Measurements from ENCODE around the gene OGFOD2. TPM values are rescaled to one million over a fixed set of nuclear protein-coding genes. Genes with fewer than 3 reads are reported as not detected.
A peak's percentile ranks its signal among the peaks of the same experiment; 100 is the strongest.

OGFOD2 gene
- total and polyA plus RNA-seq, 10 donors: 9.5 to 32.3 (median 20.5) TPM

DNA sequence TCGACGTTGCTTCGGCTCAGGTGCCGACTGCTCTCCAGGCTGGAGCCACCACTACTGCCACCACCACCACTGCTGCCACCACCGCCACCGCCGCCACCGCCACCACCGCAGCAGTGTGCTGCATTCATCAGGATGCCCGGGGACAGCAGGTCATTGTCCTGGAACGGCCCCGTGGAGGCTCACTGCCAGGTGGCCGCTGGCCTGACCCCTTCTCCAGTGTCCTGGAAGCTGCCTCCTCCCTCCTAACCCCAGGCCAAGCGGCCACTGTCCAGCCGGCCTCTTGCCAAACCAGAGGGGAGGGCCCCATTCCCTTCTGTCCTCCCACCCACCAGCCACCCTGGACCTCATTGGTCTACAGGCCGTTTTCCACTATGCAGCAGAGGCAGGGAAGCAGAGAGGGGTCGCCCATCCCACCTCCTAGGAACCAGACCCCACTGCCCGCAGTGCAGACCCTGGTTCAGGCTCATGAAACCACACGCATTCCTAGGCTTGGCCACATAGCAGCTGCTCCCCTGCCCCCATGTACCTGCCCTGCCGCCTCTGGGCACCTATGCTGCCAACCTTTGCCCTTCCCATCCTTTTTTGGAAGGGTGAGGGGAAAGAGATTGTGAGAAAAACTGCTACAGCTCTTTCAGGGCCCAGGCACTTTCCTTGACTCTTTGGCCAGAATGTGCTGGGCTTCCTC is 20.6 kb downstream of the OGFOD2 start:
- 68 to 92% (median 88%) methylated on average over 17 to 20 of the region's 20 CpGs for WGBS, 5 donors

DNA sequence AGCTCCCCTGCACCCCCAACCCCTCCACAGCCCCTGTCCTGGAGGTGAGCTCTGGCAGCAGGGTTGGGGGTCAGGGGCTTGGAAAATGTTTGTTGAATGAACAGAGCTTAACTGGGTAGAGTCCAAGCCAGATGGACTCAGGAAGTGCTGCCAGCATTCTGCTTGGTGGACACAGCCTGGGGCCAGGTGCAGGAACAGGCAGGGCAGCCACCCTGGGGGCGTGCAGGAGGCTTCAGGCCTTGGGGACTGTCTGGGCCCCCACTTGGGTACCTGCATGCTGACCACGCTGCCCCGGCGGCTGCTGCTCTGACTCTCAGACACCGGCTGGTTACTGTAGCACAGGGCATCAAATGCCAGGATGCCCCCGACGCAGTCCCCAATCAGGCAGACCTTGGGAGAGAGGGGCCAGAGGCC is 21.2 kb downstream of the OGFOD2 start:
- H3K27ac ChIP-seq: no peak overlapping the region
- 86 to 97% (median 92%) methylated on average over 7 of the region's 7 CpGs; no CpG with 5 or more reads in 1 of the 5 donors for WGBS, 5 donors
- no peaks in the 10 kb centered on the region for H3K9me3 ChIP-seq
- peaks cover 0 to 6% (median 0%) of the 10 kb centered on the region in 6 donors for H3K4me1 ChIP-seq
- H3K4me3 ChIP-seq: no peak overlapping the region
- intact Hi-C loops (cut with DNase I; ENCODE audit: low total_unique reads): no loop called here
- TF ChIP-seq, protein P1, sequence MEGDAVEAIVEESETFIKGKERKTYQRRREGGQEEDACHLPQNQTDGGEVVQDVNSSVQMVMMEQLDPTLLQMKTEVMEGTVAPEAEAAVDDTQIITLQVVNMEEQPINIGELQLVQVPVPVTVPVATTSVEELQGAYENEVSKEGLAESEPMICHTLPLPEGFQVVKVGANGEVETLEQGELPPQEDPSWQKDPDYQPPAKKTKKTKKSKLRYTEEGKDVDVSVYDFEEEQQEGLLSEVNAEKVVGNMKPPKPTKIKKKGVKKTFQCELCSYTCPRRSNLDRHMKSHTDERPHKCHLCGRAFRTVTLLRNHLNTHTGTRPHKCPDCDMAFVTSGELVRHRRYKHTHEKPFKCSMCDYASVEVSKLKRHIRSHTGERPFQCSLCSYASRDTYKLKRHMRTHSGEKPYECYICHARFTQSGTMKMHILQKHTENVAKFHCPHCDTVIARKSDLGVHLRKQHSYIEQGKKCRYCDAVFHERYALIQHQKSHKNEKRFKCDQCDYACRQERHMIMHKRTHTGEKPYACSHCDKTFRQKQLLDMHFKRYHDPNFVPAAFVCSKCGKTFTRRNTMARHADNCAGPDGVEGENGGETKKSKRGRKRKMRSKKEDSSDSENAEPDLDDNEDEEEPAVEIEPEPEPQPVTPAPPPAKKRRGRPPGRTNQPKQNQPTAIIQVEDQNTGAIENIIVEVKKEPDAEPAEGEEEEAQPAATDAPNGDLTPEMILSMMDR (IDR thresholded peaks at IDR 0.05 in 8 of 11, conservative IDR thresholded peaks at IDR 0.05 in 3 of 11): no peak
- no peak for TF ChIP-seq POLR2A (IDR thresholded peaks at IDR 0.05)
- no peak for TF ChIP-seq POLR2AphosphoS5 (IDR thresholded peaks at IDR 0.05)
- H3K27me3 ChIP-seq (replicated peaks in 1 of 7): no peaks in the 10 kb centered on the region
- peaks cover 0 to 46% (median 5%) of the 10 kb centered on the region in 6 donors for H3K36me3 ChIP-seq
- peak; percentile 47 for DNase-seq

More for the DNA sequence above, 20.6 kb downstream of the OGFOD2 start:
- intact Hi-C loops (cut with DNase I; ENCODE audit: low total_unique reads): no loop called here
- Histone ChIP-seq H3K27me3 (replicated peaks in 1 of 7) (no peaks in the 10 kb centered on the region), H3K4me3 (no peak overlapping the region), H3K4me1 (peaks cover 0 to 6% (median 0%) of the 10 kb centered on the region in 6 donors), H3K36me3 (peaks cover 0 to 45% (median 5%) of the 10 kb centered on the region in 6 donors), H3K9me3 (no peaks in the 10 kb centered on the region), H3K27ac (no peak overlapping the region)
- peak; percentile 56 for DNase-seq
- TF ChIP-seq POLR2AphosphoS5 (IDR thresholded peaks at IDR 0.05) (peak; percentile 18 to 79 (median 75)), POLR2A (IDR thresholded peaks at IDR 0.05) (no peak)
- TF ChIP-seq, protein P1 (IDR thresholded peaks at IDR 0.05 in 8 of 11, conservative IDR thresholded peaks at IDR 0.05 in 3 of 11): no peak

DNA sequence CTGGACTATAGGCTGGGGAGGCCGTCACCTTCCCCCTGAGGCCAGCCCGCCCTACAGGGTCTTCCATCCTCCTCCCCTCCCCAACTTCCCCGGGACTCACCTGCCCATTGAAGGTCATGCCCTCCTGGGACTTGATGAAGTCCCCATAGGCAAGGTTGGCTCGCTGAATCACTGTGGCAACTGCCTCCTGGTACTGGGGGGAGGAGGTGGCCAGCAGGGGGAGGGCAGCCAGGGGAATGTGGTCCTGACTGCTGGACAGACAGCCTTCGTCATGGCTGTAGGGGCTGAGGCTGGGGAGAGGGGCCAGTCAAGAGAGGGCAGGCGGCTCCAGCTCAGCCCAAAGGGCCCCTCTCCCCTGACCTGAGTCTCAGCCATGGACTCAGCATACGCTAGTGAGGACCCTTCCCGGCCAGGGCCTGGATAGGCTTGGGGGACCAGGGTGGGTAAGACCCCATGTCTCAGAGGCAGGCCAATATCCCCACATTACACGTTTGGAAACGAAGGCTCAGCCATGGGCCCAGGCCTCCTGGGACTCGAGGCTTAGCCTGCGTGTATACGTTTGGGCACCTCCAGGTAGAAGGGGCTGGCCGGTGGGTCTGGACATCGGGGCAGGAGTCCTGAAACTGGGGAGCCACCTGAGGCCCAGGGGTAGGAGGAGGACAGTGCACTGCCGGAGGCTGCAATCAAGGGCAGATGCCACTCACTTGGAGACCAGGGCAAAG is 21.7 kb downstream of the OGFOD2 start:
- intact Hi-C loops (cut with DNase I; ENCODE audit: low total_unique reads): no loop called here
- peaks cover 0 to 6% (median 0%) of the 10 kb centered on the region in 6 donors for H3K4me1 ChIP-seq
- H3K36me3 ChIP-seq: peaks cover 0 to 45% (median 5%) of the 10 kb centered on the region in 6 donors
- no peak for TF ChIP-seq POLR2A (IDR thresholded peaks at IDR 0.05)
- no peak for TF ChIP-seq POLR2AphosphoS5 (IDR thresholded peaks at IDR 0.05)
- TF ChIP-seq, protein P1 (IDR thresholded peaks at IDR 0.05 in 8 of 11, conservative IDR thresholded peaks at IDR 0.05 in 3 of 11): no peak
- 90 to 96% (median 91%) methylated on average over 9 to 16 of the region's 16 CpGs for WGBS, 5 donors
- no peaks in the 10 kb centered on the region for H3K27me3 ChIP-seq (replicated peaks in 1 of 7)
- no peaks in the 10 kb centered on the region for H3K9me3 ChIP-seq
- H3K4me3 ChIP-seq: no peak overlapping the region
- no peak overlapping the region for H3K27ac ChIP-seq
- peak; percentile 56 for DNase-seq

Data from spleen (tissue), 11 donors.